Spleen (tissue), 11 donors: ENCODE results near the gene CCL4. TPM values are rescaled to one million over a fixed set of nuclear protein-coding genes. Genes with fewer than 3 reads are reported as not detected.
A peak's percentile ranks its signal among the peaks of the same experiment; 100 is the strongest.
"Not testable (repeated sequence)": the region's sequence is repeated elsewhere in the genome, so short reads cannot be mapped to it uniquely, and the experiment has no call there.

Experiments
- DNase-seq: peaks from one replicate; pipeline ENCODE4 v3.0.0-alpha.2; 2020
- H3K27ac ChIP-seq, 8 donors: fragments of 200-600 bp; sonication (generic) in 7 of 8; 1 replicate in 4 of 8; 2 replicates in 4 of 8; pipeline versions ENCODE4 v1.5.0 to v1.8.0; 2016 to 2021; ENCODE audit warnings: inconsistent platforms in 4 of 8, mild to moderate bottlenecking in 4 of 8, moderate library complexity in 1 of 8
- H3K27me3 ChIP-seq, 7 donors: fragments of 200-600 bp; sonication (generic) in 6 of 7; replicated peaks in 1 of 7; 1 replicate in 4 of 7; 2 replicates in 3 of 7; pipeline versions ENCODE4 v1.5.0 to v1.8.0; 2016 to 2021; ENCODE audit warnings: inconsistent platforms in 3 of 7, mild to moderate bottlenecking in 1 of 7
- H3K36me3 ChIP-seq, 6 donors: fragments of 200-600 bp; sonication (generic) in 5 of 6; 1 replicate in 4 of 6; 2 replicates in 2 of 6; pipeline versions ENCODE4 v1.5.0 to v1.8.0; 2016 to 2021; ENCODE audit warnings: inconsistent platforms in 2 of 6
- H3K4me1 ChIP-seq, 6 donors: fragments of 200-600 bp; sonication (generic) in 5 of 6; 1 replicate in 3 of 6; 2 replicates in 3 of 6; pipeline versions ENCODE4 v1.5.0 to v1.8.0; 2016 to 2021; ENCODE audit warnings: inconsistent platforms in 3 of 6
- H3K4me3 ChIP-seq, 8 donors: fragments of 200-600 bp; sonication (generic) in 7 of 8; 1 replicate in 4 of 8; 2 replicates in 4 of 8; pipeline versions ENCODE4 v1.5.0 to v1.8.0; 2016 to 2021; ENCODE audit warnings: inconsistent platforms in 4 of 8, mild to moderate bottlenecking in 4 of 8, moderate library complexity in 2 of 8
- H3K9me3 ChIP-seq, 8 donors: fragments of 200-600 bp; sonication (generic) in 7 of 8; 1 replicate in 4 of 8; 2 replicates in 4 of 8; pipeline versions ENCODE4 v1.5.0 to v1.8.0; 2016 to 2021; ENCODE audit warnings: inconsistent platforms in 4 of 8
- POLR2A ChIP-seq, 3 donors: fragments of 450-650 bp; IDR thresholded peaks; one replicate each; pipeline ENCODE4 v1.5.1; 2017; ENCODE audit warnings: antibody characterized with exemption in 3 of 3, mild to moderate bottlenecking in 1 of 3
- POLR2AphosphoS5 ChIP-seq, 3 donors: sonication (generic); formaldehyde crosslinking; IDR thresholded peaks; one replicate each; pipeline ENCODE4 v1.5.1; 2017; ENCODE audit warnings: antibody characterized with exemption in 3 of 3
- WGBS, 5 donors: extraction: QIAGEN DNeasy Blood & Tissue Kit in 3 of 5; methylation state at CpG; one replicate each; pipeline versions ENCODE4 v1.1.5 to v1.1.7; 2013 to 2018; 5-methylcytosine and 5-hydroxymethylcytosine counted together
- intact Hi-C: fragments of 100-400 bp; cut with DNase I; formaldehyde crosslinking; loops from one replicate; pipeline ENCODE4 v1.15.0; 2023; ENCODE audit warnings: low total_unique reads
- polyA plus RNA-seq, 3 donors: library from polyadenylated mRNA; stranded (reverse); fragments of 200-250 nt; gene quantifications; one replicate each; pipeline ENCODE4 v1.2.1, GENCODE V29; 2013
- total RNA-seq, 7 donors: library from RNA; depleted of rRNA in 3 of 7; stranded (reverse); fragments of >200 nt in 3 of 7; fragmentation: NEBNext Ultra II Directional in 4 of 7; extraction: Animal tissue kit (Norgen Biotek cat#: 25700) in 4 of 7; gene quantifications; one replicate each; pipeline versions ENCODE4 v1.1.0 to v1.2.1, GENCODE V29; 2016 to 2021
- TF ChIP-seq, protein P1 (sequence below), 11 experiments: fragments of 200-600 bp in 7 of 11; fragments of 450-650 bp in 4 of 11; sonication (generic) in 4 of 11; IDR thresholded peaks in 8 of 11; conservative IDR thresholded peaks in 3 of 11; 1 replicate in 7 of 11; 2 replicates in 4 of 11; pipeline versions ENCODE4 v1.4.0 to v1.8.0; 2016 to 2021; ENCODE audit warnings: antibody characterized with exemption in 11 of 11, inconsistent platforms in 4 of 11, mild to moderate bottlenecking in 1 of 11
- donor health status: healthy with polysubstance abuse.
- donor health status: DM: no; HTN: no; CAD: no; lungs with moderate emphysema.
- donor health status: DM: no; HTN: no; CAD: no.
- donor health status: Bipolar disorder and iron deficiency.
- donor health status: healthy.
- donor health status: DM: no; HTN: no; CAD: no.
- donor health status: DM: yes; HTN: yes; CAD: no.

The CCL4 gene
- total and polyA plus RNA-seq, 10 donors, result 10.1 to 81.0 (median 33.1) TPM

DNA sequence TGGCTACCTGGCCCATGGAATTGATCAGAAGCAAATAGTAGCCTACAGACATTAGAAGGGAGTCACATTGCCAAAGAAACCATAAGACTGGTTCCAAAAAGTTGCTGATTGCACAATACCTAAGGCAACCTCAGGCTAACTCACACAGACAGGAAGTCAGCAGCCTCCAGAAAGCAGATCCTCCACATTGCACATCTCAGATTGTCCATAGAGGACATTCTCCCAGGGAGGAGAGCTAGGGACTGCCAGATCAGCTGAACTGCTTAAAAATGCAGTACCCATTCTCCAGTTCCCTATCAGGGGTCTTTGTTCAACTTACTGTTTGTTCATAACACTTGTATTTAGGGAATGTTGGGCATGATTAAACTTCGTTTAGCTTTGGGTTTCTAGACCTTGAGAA, 17.9 kb upstream of the CCL4 start:
- no peaks in the 10 kb centered on the region for H3K36me3 ChIP-seq
- no peaks in the 10 kb centered on the region for H3K9me3 ChIP-seq
- intact Hi-C loops, result no loop called here
- no peak for DNase-seq
- TF ChIP-seq, protein P1, sequence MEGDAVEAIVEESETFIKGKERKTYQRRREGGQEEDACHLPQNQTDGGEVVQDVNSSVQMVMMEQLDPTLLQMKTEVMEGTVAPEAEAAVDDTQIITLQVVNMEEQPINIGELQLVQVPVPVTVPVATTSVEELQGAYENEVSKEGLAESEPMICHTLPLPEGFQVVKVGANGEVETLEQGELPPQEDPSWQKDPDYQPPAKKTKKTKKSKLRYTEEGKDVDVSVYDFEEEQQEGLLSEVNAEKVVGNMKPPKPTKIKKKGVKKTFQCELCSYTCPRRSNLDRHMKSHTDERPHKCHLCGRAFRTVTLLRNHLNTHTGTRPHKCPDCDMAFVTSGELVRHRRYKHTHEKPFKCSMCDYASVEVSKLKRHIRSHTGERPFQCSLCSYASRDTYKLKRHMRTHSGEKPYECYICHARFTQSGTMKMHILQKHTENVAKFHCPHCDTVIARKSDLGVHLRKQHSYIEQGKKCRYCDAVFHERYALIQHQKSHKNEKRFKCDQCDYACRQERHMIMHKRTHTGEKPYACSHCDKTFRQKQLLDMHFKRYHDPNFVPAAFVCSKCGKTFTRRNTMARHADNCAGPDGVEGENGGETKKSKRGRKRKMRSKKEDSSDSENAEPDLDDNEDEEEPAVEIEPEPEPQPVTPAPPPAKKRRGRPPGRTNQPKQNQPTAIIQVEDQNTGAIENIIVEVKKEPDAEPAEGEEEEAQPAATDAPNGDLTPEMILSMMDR (IDR thresholded peaks at IDR 0.05 in 8 of 11, conservative IDR thresholded peaks at IDR 0.05 in 3 of 11), result no peak
- TF ChIP-seq POLR2A (IDR thresholded peaks at IDR 0.05), result no peak
- TF ChIP-seq POLR2AphosphoS5 (IDR thresholded peaks at IDR 0.05), result peak in 1 of 3 donors; percentile 60
- no peaks in the 10 kb centered on the region for H3K27me3 ChIP-seq
- WGBS, 5 donors, result 35 to 61% (median 44%) methylated on average over 1 of the region's 1 CpG
- H3K4me1 ChIP-seq, result peaks cover 10 to 82% (median 54%) of the 10 kb centered on the region in 6 donors
- H3K27ac ChIP-seq, result peak overlapping the region in 5 of 8 donors; percentile 1 to 89 (median 81)
- no peak overlapping the region for H3K4me3 ChIP-seq

DNA sequence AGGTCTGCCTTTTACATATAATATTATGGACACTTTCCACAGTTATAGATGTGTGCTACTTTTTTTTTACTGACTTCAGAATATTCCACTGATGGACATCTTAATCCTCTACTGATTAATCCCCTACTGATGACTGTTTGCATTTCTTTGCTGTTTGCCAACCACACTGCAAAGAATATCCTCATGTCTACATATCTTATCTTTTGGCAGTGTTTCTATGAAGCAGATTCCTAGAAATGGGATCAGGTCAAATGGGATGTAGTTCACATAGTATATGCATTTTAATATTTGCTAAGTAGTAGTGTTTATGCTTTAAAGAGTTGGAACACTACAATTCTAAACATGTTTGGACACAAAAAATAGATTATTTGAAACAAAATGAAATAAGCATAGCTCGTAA, 16.8 kb upstream of the CCL4 start:
- H3K4me1 ChIP-seq, result peaks cover 10 to 89% (median 59%) of the 10 kb centered on the region in 6 donors
- no peaks in the 10 kb centered on the region for H3K36me3 ChIP-seq
- H3K27me3 ChIP-seq, result no peaks in the 10 kb centered on the region
- H3K4me3 ChIP-seq, result no peak overlapping the region
- WGBS, 5 donors, result 87 to 97% (median 92%) methylated on average over 1 of the region's 1 CpG
- peak overlapping the region in 3 of 8 donors; percentile 42 to 89 (median 84) for H3K27ac ChIP-seq
- H3K9me3 ChIP-seq, result no peaks in the 10 kb centered on the region
- intact Hi-C loops, result no loop called here
- DNase-seq, result no peak
- TF ChIP-seq POLR2A (IDR thresholded peaks at IDR 0.05), result no peak
- TF ChIP-seq POLR2AphosphoS5 (IDR thresholded peaks at IDR 0.05), result no peak
- TF ChIP-seq, protein P1 (IDR thresholded peaks at IDR 0.05 in 8 of 11, conservative IDR thresholded peaks at IDR 0.05 in 3 of 11), result no peak

DNA sequence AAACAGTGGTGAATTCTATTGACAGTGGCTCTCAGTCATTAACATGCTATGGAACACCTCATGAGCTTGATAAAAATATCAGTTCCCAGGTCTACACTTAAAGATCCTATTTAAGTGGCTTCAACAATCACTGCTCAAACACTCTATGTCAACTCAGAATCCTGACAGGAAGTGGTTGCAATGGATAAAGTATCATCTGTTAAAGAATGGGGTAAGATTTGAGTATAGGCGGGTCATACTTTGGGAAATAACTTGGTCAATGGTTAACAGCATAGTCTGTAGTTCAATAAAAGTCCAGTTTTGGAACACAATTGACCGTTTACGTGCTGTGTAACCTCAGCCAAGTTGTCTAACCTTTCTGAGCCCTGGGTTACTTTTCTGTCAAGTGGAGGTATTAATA, 16.2 kb upstream of the CCL4 start:
- intact Hi-C loops, H3K9me3 ChIP-seq, DNase-seq, H3K27me3 ChIP-seq, H3K4me3 ChIP-seq, H3K36me3 ChIP-seq: not testable (repeated sequence)
- WGBS, 5 donors, result 64 to 96% methylated on average over 1 to 3 of the region's 3 CpGs; no CpG with 5 or more reads in 3 of the 5 donors
- Histone ChIP-seq H3K27ac (peak overlapping the region in 2 of 8 donors; percentile 42 to 89), H3K4me1 (peaks cover 10 to 89% (median 60%) of the 10 kb centered on the region in 6 donors)

DNA sequence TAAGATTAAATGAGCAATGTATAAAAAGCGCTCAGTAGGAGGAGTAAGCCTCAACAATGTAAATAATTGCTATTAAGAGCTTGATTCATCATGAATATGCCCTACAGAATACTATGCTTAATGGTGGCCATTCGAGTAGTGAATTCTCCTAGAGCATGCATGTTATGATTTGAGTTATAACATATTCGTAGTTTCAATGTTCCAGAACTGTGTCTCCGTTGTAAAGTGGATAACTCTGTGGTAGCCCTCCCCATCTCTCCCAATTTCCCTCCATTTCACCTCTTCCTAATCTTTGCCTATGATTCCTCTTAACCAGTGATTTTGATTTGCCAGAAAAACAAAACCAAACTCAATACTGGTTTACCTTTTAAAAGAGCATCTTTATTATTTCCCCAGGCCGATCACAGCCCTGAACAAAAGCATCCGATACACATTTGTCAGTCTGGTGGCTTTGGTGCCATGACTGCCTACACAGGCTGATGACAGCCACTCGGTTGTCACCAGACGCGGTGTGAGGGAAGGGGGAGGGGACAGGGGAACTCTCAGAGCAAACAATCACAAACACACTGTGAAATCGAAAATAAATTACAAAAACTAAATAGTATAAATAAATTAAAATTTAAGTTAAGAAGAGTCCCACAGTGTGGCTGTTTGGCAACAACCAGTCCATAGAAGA, 15.6 kb upstream of the CCL4 start:
- peaks cover 10 to 89% (median 58%) of the 10 kb centered on the region in 6 donors for H3K4me1 ChIP-seq
- 83 to 94% (median 90%) methylated on average over 9 to 10 of the region's 10 CpGs for WGBS, 5 donors
- peak in 1 of 3 donors; percentile 25 for TF ChIP-seq POLR2AphosphoS5 (IDR thresholded peaks at IDR 0.05)

DNA sequence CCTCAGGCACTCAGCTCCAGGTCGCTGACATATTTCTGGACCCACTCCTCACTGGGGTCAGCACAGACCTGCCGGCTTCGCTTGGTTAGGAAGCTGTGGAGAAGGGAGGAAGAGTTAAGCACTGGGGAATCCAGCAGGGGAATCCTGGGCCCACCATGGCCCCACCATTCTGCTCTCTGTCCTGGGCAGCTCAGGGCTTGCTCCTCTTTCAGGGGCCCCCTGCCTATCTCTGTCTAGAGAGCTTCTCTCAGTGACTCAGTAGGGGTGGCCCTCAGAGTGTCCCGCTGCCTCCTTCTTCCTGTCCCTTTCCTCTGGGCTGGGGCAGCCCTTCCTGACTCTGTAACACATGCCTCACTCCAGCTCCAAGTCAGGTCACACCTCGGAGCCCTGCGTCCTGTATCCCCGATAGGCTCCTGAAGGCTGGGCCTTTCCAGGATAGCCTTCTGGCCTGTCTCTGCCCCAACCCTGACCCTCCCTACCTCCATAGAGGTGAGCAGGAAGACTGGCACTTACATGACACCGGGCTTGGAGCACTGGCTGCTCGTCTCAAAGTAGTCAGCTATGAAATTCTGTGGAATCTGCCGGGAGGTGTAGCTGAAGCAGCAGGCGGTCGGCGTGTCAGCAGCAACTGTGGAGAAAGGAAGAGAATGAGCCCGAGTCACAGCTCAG, 14.8 kb upstream of the CCL4 start:
- peak in 2 of 3 donors; percentile 40 to 61 for TF ChIP-seq POLR2AphosphoS5 (IDR thresholded peaks at IDR 0.05)
- no peak for TF ChIP-seq POLR2A (IDR thresholded peaks at IDR 0.05)
- TF ChIP-seq, protein P1 (IDR thresholded peaks at IDR 0.05 in 8 of 11, conservative IDR thresholded peaks at IDR 0.05 in 3 of 11), result no peak
- 68 to 79% (median 76%) methylated on average over 12 to 14 of the region's 14 CpGs for WGBS, 5 donors
- H3K36me3 ChIP-seq, result no peaks in the 10 kb centered on the region
- intact Hi-C loops, result no loop called here
- peak overlapping the region in 4 of 8 donors; percentile 15 to 59 (median 26) for H3K4me3 ChIP-seq
- no peaks in the 10 kb centered on the region for H3K9me3 ChIP-seq
- H3K27ac ChIP-seq, result peak overlapping the region in 7 of 8 donors; percentile 51 to 89 (median 73)
- DNase-seq, result peak; percentile 74
- H3K4me1 ChIP-seq, result peaks cover 10 to 89% (median 54%) of the 10 kb centered on the region in 6 donors
- H3K27me3 ChIP-seq, result no peaks in the 10 kb centered on the region

More for the DNA sequence above, 15.6 kb upstream of the CCL4 start:
- peak; percentile 59 for DNase-seq
- H3K27me3 ChIP-seq, H3K9me3 ChIP-seq, intact Hi-C loops, H3K36me3 ChIP-seq: not testable (repeated sequence)
- H3K4me3 ChIP-seq, result peak overlapping the region in 3 of 8 donors; percentile 15 to 59 (median 23)
- peak overlapping the region in 7 of 8 donors; percentile 51 to 89 (median 73) for H3K27ac ChIP-seq
